Measurements from ENCODE around the gene ZDHHC6. TPM values are rescaled to one million over a fixed set of nuclear protein-coding genes. Genes with fewer than 3 reads are reported as not detected.

Gene ZDHHC6
- total and polyA plus RNA-seq, 10 of the 15 experiments (the other 5 are each of a cell fraction or from before 2014, with no cell fraction given): 23.8 to 59.4 (median 35.6) TPM

- TF ChIP-seq USF1 (IDR thresholded peaks at IDR 0.05; ENCODE audit: borderline replicate concordance, extremely low read length, insufficient read depth, low read depth, low read length) (no peak), RAD51 (IDR thresholded peaks at IDR 0.05) (no peak), ZNF217 (IDR thresholded peaks at IDR 0.05) (no peak), SMARCA5 (IDR thresholded peaks at IDR 0.05) (no peak), DPF2 (IDR thresholded peaks at IDR 0.05) (no peak)
Observed at GRCh38 chr10:112491144-112491543, 44.4 kb upstream of the ZDHHC6 start (continued).

- in situ Hi-C loops (cut with MboI): no loop called here
- intact Hi-C loops (cut with micrococcal nuclease; ENCODE audit: unreplicated experiment): no loop called here
- ChIA-PET RAD21 (ENCODE audit: unreplicated experiment) (no interaction called here), SMC1A (ENCODE audit: uncharacterized antibody, unreplicated experiment) (interaction anchor here (0.6 to 2.9 kb wide), 5 partner anchors 10 to 154 kb away, joined by 3 to 11 read pairs (median 4); partner anchors contain the start of genes VTI1A and ZDHHC6), CTCF (interaction anchor here (4.7 kb wide), 1 partner anchor 18 kb away, joined by 23 read pairs; no protein-coding TSS in a partner anchor), POLR2A (no interaction called here)
- BruUV-seq (replicated peaks): no TSS peak
- Histone ChIP-seq H3K4me3 (no peak overlapping the region), H3K4me1 (ENCODE audit: control insufficient read depth, insufficient read depth, low read length) (no peaks in the 10 kb centered on the region), H3K4me2 (ENCODE audit: control insufficient read depth, insufficient read depth) (no peak overlapping the region), H3K9me3 (replicated peaks; ENCODE audit: control insufficient read depth, insufficient read depth, low read length) (no peaks in the 10 kb centered on the region), H3K27me3 (replicated peaks in 1 of 2; ENCODE audit: control insufficient read depth in 2 of 2, insufficient read depth in 2 of 2, low read length in 1 of 2) (no peaks in the 10 kb centered on the region), H2AFZ (ENCODE audit: control insufficient read depth, low read depth, low read length) (no peak overlapping the region), H3K27ac (ENCODE audit: control insufficient read depth, insufficient read depth) (no peak overlapping the region), H3K79me2 (ENCODE audit: control insufficient read depth, insufficient read depth, low read length) (no peaks in the 10 kb centered on the region), H3K9ac (ENCODE audit: control insufficient read depth, insufficient read depth, low read length) (no peak overlapping the region), H4K20me1 (ENCODE audit: control insufficient read depth, insufficient read depth) (no peaks in the 10 kb centered on the region), H3K36me3 (ENCODE audit: control insufficient read depth in 2 of 2, insufficient read depth in 2 of 2, low read length in 1 of 2) (no peaks in the 10 kb centered on the region; a peak in 1 of 4 replicates)
- FAIRE-seq (no peak), DNase-seq (ENCODE audit: low read depth, low spot score) (no peak), ATAC-seq (no peak)
- 96% methylated on average over 2 of the region's 2 CpGs for WGBS (ENCODE audit: insufficient coverage, insufficient replicate concordance, low lambda C conversion rate, missing lambda C conversion rate)
- TF ChIP-seq ZNF274 (IDR thresholded peaks at IDR 0.05; ENCODE audit: insufficient read depth, insufficient read length) (no peak), FOXM1 (IDR thresholded peaks at IDR 0.05; ENCODE audit: low read depth, low read length) (no peak), PRDM15 (CRISPR knock-in tag; IDR thresholded peaks at IDR 0.05) (no peak), RAD51 (IDR thresholded peaks at IDR 0.05) (no peak), KLF5 (IDR thresholded peaks at IDR 0.05; ENCODE audit: partially characterized antibody) (no peak), ZZZ3 (IDR thresholded peaks at IDR 0.05; ENCODE audit: control insufficient read depth, insufficient read length, low read depth) (no peak), NFYB (IDR thresholded peaks at IDR 0.05; ENCODE audit: insufficient read depth, low read depth, low read length) (no peak), PAX5 (IDR thresholded peaks at IDR 0.05; ENCODE audit: borderline replicate concordance, low read depth, low read length) (no peak)
- TF ChIP-seq, protein P1, sequence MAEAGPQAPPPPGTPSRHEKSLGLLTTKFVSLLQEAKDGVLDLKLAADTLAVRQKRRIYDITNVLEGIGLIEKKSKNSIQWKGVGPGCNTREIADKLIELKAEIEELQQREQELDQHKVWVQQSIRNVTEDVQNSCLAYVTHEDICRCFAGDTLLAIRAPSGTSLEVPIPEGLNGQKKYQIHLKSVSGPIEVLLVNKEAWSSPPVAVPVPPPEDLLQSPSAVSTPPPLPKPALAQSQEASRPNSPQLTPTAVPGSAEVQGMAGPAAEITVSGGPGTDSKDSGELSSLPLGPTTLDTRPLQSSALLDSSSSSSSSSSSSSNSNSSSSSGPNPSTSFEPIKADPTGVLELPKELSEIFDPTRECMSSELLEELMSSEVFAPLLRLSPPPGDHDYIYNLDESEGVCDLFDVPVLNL (IDR thresholded peaks at IDR 0.05; ENCODE audit: low read depth, low read length): no peak
- TF ChIP-seq, protein P2, sequence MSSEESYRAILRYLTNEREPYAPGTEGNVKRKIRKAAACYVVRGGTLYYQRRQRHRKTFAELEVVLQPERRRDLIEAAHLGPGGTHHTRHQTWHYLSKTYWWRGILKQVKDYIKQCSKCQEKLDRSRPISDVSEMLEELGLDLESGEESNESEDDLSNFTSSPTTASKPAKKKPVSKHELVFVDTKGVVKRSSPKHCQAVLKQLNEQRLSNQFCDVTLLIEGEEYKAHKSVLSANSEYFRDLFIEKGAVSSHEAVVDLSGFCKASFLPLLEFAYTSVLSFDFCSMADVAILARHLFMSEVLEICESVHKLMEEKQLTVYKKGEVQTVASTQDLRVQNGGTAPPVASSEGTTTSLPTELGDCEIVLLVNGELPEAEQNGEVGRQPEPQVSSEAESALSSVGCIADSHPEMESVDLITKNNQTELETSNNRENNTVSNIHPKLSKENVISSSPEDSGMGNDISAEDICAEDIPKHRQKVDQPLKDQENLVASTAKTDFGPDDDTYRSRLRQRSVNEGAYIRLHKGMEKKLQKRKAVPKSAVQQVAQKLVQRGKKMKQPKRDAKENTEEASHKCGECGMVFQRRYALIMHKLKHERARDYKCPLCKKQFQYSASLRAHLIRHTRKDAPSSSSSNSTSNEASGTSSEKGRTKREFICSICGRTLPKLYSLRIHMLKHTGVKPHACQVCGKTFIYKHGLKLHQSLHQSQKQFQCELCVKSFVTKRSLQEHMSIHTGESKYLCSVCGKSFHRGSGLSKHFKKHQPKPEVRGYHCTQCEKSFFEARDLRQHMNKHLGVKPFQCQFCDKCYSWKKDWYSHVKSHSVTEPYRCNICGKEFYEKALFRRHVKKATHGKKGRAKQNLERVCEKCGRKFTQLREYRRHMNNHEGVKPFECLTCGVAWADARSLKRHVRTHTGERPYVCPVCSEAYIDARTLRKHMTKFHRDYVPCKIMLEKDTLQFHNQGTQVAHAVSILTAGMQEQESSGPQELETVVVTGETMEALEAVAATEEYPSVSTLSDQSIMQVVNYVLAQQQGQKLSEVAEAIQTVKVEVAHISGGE (CRISPR knock-in tag; IDR thresholded peaks at IDR 0.05): no peak
Observed at GRCh38 chr10:112490545-112490944, 43.8 kb upstream of the ZDHHC6 start.
